KMS-11 (cell line): ENCODE results near the gene CNOT10.

Source experiments
- H2AFZ ChIP-seq: fragments of 200-600 bp; sonication (generic); 2 replicates; pipeline ENCODE4 v1.6.1; 2016; ENCODE audit warnings: antibody characterized with exemption, mixed run types, low read depth
- H3K27ac ChIP-seq: fragments of 200-600 bp; sonication (generic); 2 replicates; pipeline ENCODE4 v1.6.1; 2016; ENCODE audit warnings: mild to moderate bottlenecking, mixed run types
- H3K27me3 ChIP-seq: fragments of 200-600 bp; sonication (generic); 2 replicates; pipeline ENCODE4 v1.6.1; 2017; ENCODE audit warnings: mild to moderate bottlenecking, low read depth, mixed run types, moderate library complexity; ENCODE audit not compliant: insufficient read depth
- H3K36me3 ChIP-seq: fragments of 200-600 bp; sonication (generic); 2 replicates; pipeline ENCODE4 v1.6.1; 2017; ENCODE audit warnings: mild to moderate bottlenecking, mixed run types; ENCODE audit not compliant: insufficient read depth
- H3K4me1 ChIP-seq: fragments of 200-600 bp; sonication (generic); 2 replicates; pipeline ENCODE4 v1.6.1; 2016; ENCODE audit warnings: mild to moderate bottlenecking, low read depth, mixed run types; ENCODE audit not compliant: poor library complexity, severe bottlenecking
- H3K4me2 ChIP-seq: fragments of 200-600 bp; sonication (generic); 2 replicates; pipeline ENCODE4 v1.7.0; 2016; ENCODE audit warnings: mild to moderate bottlenecking, mixed run types
- H3K4me3 ChIP-seq: fragments of 200-600 bp; sonication (generic); IDR thresholded peaks from 2 replicates; pipeline ENCODE4 v1.6.1; 2017; ENCODE audit warnings: low read depth, low read length, mixed read lengths; ENCODE audit not compliant: insufficient read depth
- H3K79me2 ChIP-seq: fragments of 200-600 bp; sonication (generic); 2 replicates; pipeline ENCODE4 v1.6.1; 2016; ENCODE audit warnings: low read depth, mixed run types; ENCODE audit not compliant: insufficient read depth
- H3K9ac ChIP-seq: fragments of 200-600 bp; sonication (generic); 2 replicates; pipeline ENCODE4 v1.6.1; 2016; ENCODE audit warnings: mild to moderate bottlenecking, mixed run types
- H4K20me1 ChIP-seq: fragments of 200-600 bp; sonication (generic); 2 replicates; pipeline ENCODE4 v1.6.1; 2016; ENCODE audit warnings: mild to moderate bottlenecking, mixed run types; ENCODE audit not compliant: insufficient read depth
- CTCF ChIP-seq: fragments of 200-600 bp; sonication (generic); conservative IDR thresholded peaks from 2 replicates; pipeline ENCODE4 v1.6.1; 2017; ENCODE audit warnings: low read depth, mild to moderate bottlenecking, antibody characterized with exemption, low read length, moderate library complexity, mixed read lengths

Gene CNOT10

DNA sequence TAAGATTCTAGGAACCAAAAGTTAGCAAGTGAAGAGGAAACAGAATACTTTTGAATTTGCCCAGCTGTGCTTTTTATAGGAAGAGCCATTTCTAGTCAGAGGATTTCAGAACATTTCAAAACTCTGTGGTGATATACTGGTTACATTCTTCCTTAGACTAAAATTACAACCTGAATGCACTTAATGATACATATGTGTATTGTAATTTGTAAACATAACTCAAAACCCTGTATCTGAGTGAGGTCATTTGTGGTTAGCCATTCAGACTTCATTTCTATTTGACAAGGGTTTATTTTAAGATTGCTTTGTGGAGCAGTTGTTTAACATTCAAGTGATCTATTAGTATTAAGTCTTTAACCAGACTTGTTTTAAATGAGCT lies 73.4 kb downstream of the CNOT10 start:
- no peaks in the 10 kb centered on the region for H3K79me2 ChIP-seq
- TF ChIP-seq CTCF = no peak
- no peak overlapping the region for H3K27ac ChIP-seq
- no peak overlapping the region for H3K4me3 ChIP-seq
- no peak overlapping the region for H2AFZ ChIP-seq
- H3K4me2 ChIP-seq = no peak overlapping the region
- H3K4me1 ChIP-seq = peaks cover 5% of the 10 kb centered on the region
- H4K20me1 ChIP-seq = no peaks in the 10 kb centered on the region
- H3K27me3 ChIP-seq = no peaks in the 10 kb centered on the region
- H3K36me3 ChIP-seq = no peaks in the 10 kb centered on the region
- H3K9ac ChIP-seq = no peak overlapping the region

DNA sequence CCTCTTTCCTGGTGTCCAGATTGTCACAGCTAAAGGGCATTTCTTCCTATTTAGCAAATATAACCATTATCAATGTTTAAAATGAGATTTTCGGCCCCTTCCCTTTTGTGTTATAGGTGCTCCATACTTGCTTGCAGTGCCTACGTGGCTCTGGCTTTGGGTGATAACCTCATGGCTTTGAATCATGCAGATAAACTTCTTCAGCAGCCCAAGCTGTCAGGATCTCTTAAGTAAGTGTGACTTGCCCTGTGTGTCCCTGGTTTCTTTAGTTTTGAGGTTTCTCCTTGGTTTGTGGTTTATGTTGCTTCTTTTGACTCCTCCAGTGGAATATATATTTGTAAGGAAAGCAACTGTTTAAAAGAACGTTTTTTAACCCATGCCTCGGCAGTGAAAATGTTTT lies 74.4 kb downstream of the CNOT10 start:
- H3K79me2 ChIP-seq = no peaks in the 10 kb centered on the region
- H3K4me3 ChIP-seq = no peak overlapping the region
- peaks cover 5% of the 10 kb centered on the region for H3K4me1 ChIP-seq
- H3K27me3 ChIP-seq = no peaks in the 10 kb centered on the region
- no peak overlapping the region for H3K9ac ChIP-seq
- no peak overlapping the region for H3K4me2 ChIP-seq
- H3K36me3 ChIP-seq = no peaks in the 10 kb centered on the region
- H3K27ac ChIP-seq = no peak overlapping the region
- no peak overlapping the region for H2AFZ ChIP-seq
- no peak for TF ChIP-seq CTCF
- H4K20me1 ChIP-seq = no peaks in the 10 kb centered on the region

DNA sequence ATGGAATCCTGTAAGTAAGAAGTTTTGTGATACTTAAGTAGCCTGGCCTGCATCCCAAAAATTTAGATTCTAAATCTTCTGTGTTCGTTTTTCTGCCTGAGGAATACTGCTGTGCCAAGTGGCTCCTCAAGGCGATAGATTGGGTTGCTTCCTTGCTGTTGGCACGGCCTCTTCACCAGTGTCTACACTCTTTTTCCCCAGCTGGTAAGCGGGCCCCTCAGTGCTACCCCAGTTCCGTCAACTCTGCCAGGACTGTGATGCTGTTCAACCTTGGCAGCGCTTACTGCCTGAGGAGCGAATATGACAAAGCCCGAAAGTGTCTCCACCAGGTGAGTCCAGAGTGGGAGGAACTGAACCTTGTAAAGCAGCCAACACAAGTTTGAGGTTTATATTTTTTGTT lies 79.5 kb downstream of the CNOT10 start:
- Histone ChIP-seq H3K27ac (no peak overlapping the region), H4K20me1 (no peaks in the 10 kb centered on the region), H2AFZ (no peak overlapping the region), H3K27me3 (no peaks in the 10 kb centered on the region), H3K79me2 (no peaks in the 10 kb centered on the region), H3K36me3 (no peaks in the 10 kb centered on the region), H3K4me1 (no peaks in the 10 kb centered on the region), H3K4me2 (no peak overlapping the region), H3K4me3 (no peak overlapping the region), H3K9ac (no peak overlapping the region)
- TF ChIP-seq CTCF = no peak

DNA sequence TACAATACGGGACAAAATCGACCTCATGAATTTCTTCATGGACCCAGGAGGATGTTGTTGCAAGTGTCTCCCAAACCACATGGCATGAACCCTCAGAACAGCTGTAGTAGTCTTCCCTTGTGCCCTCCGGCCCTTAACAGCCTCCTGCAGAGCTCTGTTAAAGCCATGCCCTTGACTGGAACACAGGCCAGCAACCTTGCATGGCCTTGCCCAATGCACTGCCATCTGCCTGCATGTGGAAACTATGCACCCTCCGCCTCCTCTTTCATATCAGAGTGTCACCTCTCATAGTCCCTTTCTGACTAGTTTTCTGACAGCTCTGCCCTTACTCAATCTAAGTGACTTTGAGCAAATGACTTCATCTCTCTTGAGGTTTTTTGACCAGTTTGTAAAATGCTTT lies 93.4 kb downstream of the CNOT10 start:
- Histone ChIP-seq H3K4me3 (no peak overlapping the region), H3K36me3 (no peaks in the 10 kb centered on the region), H3K4me1 (no peaks in the 10 kb centered on the region), H3K27me3 (no peaks in the 10 kb centered on the region), H3K27ac (no peak overlapping the region), H2AFZ (no peak overlapping the region), H3K79me2 (no peaks in the 10 kb centered on the region), H3K9ac (no peak overlapping the region), H4K20me1 (no peaks in the 10 kb centered on the region), H3K4me2 (no peak overlapping the region)
- TF ChIP-seq CTCF = no peak
